Stomach (tissue), 9 donors: ENCODE results near the gene AATK. TPM values are rescaled to one million over a fixed set of nuclear protein-coding genes. Genes with fewer than 3 reads are reported as not detected.

Source experiments
- DNase-seq, 2 donors: peaks; one replicate each; pipeline versions ENCODE4 v3.0.0 to v3.0.0-alpha.2; 2013 to 2019
- H3K27ac ChIP-seq, 5 donors: fragments of 200-600 bp in 4 of 5; sonication (generic) in 4 of 5; one replicate each; pipeline ENCODE4 v1.5.1; 2013 to 2019; ENCODE audit warnings: mild to moderate bottlenecking in 1 of 5, moderate library complexity in 1 of 5
- H3K27me3 ChIP-seq, 3 donors: fragments of 200-600 bp; sonication (generic); one replicate each; pipeline ENCODE4 v1.5.1; 2017 to 2019; ENCODE audit warnings: mixed run types in 1 of 3
- H3K36me3 ChIP-seq, 4 donors: fragments of 200-600 bp; sonication (generic); 1 replicate in 3 of 4; 2 replicates in 1 of 4; pipeline ENCODE4 v1.5.1; 2016 to 2019
- H3K4me1 ChIP-seq, 4 donors: fragments of 200-600 bp; sonication (generic); one replicate each; pipeline ENCODE4 v1.5.1; 2016 to 2019
- H3K4me3 ChIP-seq, 4 donors: fragments of 200-600 bp; sonication (generic) in 3 of 4; one replicate each; pipeline ENCODE4 v1.5.1; 2016 to 2019; ENCODE audit warnings: mild to moderate bottlenecking in 1 of 4
- H3K9me3 ChIP-seq, 4 donors: fragments of 200-600 bp; sonication (generic); one replicate each; pipeline ENCODE4 v1.5.1; 2016 to 2019
- EP300 ChIP-seq: sonication (generic); formaldehyde crosslinking; IDR thresholded peaks from one replicate; pipeline ENCODE4 v1.6.1; 2017; ENCODE audit warnings: antibody characterized with exemption
- POLR2A ChIP-seq, 4 donors: fragments of 450-650 bp; IDR thresholded peaks; one replicate each; pipeline ENCODE4 v1.6.1; 2016; ENCODE audit warnings: antibody characterized with exemption in 4 of 4, control low read depth in 2 of 4, mild to moderate bottlenecking in 1 of 4, moderate library complexity in 1 of 4
- POLR2AphosphoS5 ChIP-seq, 3 donors: sonication (generic); formaldehyde crosslinking; IDR thresholded peaks; one replicate each; pipeline ENCODE4 v1.6.1; 2016; ENCODE audit warnings: antibody characterized with exemption in 3 of 3
- WGBS, 5 donors: extraction: QIAGEN DNeasy Blood & Tissue Kit in 3 of 5; methylation state at CpG; one replicate each; pipeline versions ENCODE4 v1.1.5 to v1.1.7; 2013 to 2018; 5-methylcytosine and 5-hydroxymethylcytosine counted together
- intact Hi-C: fragments of 100-400 bp; cut with DNase I; formaldehyde crosslinking; loops from one replicate; pipeline ENCODE4 v1.15.1; 2023; ENCODE audit warnings: low total_unique reads
- polyA plus RNA-seq, 3 donors: library from polyadenylated mRNA; stranded (reverse); fragments of 200-250 nt; gene quantifications; one replicate each; pipeline ENCODE4 v1.2.3, GENCODE V29; 2013
- total RNA-seq, 5 donors: library from RNA; depleted of rRNA; stranded (reverse); fragments of >200 nt; gene quantifications; one replicate each; pipeline versions ENCODE4 v1.1.0 to v1.2.3, GENCODE V29; 2014 to 2016
- TF ChIP-seq, protein P1 (sequence below), 7 experiments: fragments of 450-650 bp in 4 of 7; fragments of 200-600 bp in 3 of 7; sonication (generic) in 3 of 7; IDR thresholded peaks; one replicate each; pipeline ENCODE4 v1.5.1; 2016 to 2019; ENCODE audit warnings: antibody characterized with exemption in 7 of 7, control low read depth in 2 of 7, mild to moderate bottlenecking in 1 of 7
- donor health status: healthy with polysubstance abuse.
- donor health status: Bipolar disorder and iron deficiency.
- donor health status: healthy.

The AATK gene
- total and polyA plus RNA-seq, 8 donors = 0.87 to 31.7 (median 7.3) TPM

DNA sequence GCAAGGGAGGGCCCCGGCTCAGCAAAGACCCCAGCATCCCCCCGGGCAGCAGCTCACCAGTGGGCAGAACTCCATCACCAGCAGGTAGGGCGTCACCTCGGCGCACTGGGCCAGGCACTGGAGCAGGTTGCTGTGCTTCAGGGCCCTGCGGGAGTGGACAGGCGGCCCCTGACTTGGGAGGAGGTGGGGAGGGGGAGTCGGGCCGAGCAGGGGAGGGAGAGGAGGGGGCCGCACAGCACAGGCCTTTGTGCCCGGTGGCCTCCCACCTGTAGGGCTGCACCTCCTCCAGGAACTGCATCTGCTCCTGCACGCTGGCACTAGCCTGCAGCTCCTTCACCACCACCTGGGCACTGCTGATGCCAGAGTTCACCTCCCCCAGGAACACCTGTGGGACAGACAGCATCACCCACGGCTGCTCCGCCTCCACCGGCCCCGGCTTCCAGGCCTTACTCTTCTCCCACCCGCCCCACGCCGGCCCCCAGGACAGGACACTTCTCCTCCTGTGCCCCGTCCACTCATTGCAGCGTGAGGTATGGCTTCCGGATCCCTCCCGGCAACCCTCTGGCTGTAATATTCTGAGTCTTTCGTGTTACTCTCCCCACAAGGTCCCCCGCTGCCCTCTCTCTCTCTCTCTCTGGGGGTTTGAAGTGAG, 38.4 kb downstream of the AATK start:
- Histone ChIP-seq H3K27ac (no peak overlapping the region), H3K4me1 (peaks cover 0 to 20% (median 13%) of the 10 kb centered on the region in 4 donors), H3K9me3 (no peaks in the 10 kb centered on the region), H3K27me3 (peaks cover 0 to 7% (median 0%) of the 10 kb centered on the region in 3 donors), H3K4me3 (no peak overlapping the region), H3K36me3 (peaks cover 0 to 4% (median 2%) of the 10 kb centered on the region in 4 donors)
- WGBS, 5 donors = 74 to 91% (median 79%) methylated on average over 21 to 25 of the region's 25 CpGs
- DNase-seq = no peak
- intact Hi-C loops = no loop called here
- TF ChIP-seq POLR2AphosphoS5 (IDR thresholded peaks at IDR 0.05) = no peak
- TF ChIP-seq, protein P1, sequence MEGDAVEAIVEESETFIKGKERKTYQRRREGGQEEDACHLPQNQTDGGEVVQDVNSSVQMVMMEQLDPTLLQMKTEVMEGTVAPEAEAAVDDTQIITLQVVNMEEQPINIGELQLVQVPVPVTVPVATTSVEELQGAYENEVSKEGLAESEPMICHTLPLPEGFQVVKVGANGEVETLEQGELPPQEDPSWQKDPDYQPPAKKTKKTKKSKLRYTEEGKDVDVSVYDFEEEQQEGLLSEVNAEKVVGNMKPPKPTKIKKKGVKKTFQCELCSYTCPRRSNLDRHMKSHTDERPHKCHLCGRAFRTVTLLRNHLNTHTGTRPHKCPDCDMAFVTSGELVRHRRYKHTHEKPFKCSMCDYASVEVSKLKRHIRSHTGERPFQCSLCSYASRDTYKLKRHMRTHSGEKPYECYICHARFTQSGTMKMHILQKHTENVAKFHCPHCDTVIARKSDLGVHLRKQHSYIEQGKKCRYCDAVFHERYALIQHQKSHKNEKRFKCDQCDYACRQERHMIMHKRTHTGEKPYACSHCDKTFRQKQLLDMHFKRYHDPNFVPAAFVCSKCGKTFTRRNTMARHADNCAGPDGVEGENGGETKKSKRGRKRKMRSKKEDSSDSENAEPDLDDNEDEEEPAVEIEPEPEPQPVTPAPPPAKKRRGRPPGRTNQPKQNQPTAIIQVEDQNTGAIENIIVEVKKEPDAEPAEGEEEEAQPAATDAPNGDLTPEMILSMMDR (IDR thresholded peaks at IDR 0.05) = no peak
- no peak for TF ChIP-seq POLR2A (IDR thresholded peaks at IDR 0.05)

DNA sequence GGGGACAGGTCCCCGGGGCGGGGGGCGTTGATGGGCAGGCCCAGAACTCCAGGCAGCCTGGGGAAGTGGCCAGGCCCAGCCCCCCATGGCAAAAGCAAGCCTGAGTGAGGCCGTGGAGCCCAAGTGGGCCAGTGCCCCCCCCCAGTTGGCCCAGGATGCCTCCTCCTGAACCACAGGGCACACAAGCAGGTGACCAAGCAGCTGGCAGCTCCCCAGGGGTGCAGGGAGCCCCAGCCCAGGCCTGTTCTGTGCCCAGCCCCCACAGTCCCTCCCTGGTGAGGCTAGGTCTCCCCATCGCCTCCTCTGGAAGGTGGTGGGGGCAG, 38.9 kb downstream of the AATK start:
- Histone ChIP-seq H3K9me3 (no peaks in the 10 kb centered on the region), H3K4me3 (no peak overlapping the region), H3K36me3 (peaks cover 0 to 6% (median 2%) of the 10 kb centered on the region in 4 donors), H3K4me1 (peaks cover 0 to 16% (median 8%) of the 10 kb centered on the region in 4 donors), H3K27ac (no peak overlapping the region), H3K27me3 (peaks cover 0 to 13% (median 0%) of the 10 kb centered on the region in 3 donors)
- intact Hi-C loops = no loop called here
- TF ChIP-seq POLR2AphosphoS5 (IDR thresholded peaks at IDR 0.05) = no peak
- TF ChIP-seq, protein P1 (IDR thresholded peaks at IDR 0.05) = no peak
- no peak for TF ChIP-seq EP300
- no peak for TF ChIP-seq POLR2A (IDR thresholded peaks at IDR 0.05)
- WGBS, 5 donors = 56 to 79% (median 69%) methylated on average over 2 to 5 of the region's 5 CpGs; no CpG with 5 or more reads in 1 of the 5 donors
- DNase-seq = no peak

- H3K27ac ChIP-seq = no peak overlapping the region
- peaks cover 0 to 12% (median 2%) of the 10 kb centered on the region in 4 donors for H3K36me3 ChIP-seq
- WGBS, 5 donors = 62 to 81% (median 77%) methylated on average over 10 to 34 of the region's 34 CpGs
- no peak for TF ChIP-seq POLR2A (IDR thresholded peaks at IDR 0.05)
- H3K9me3 ChIP-seq = no peaks in the 10 kb centered on the region
- peaks cover 0 to 10% (median 5%) of the 10 kb centered on the region in 4 donors for H3K4me1 ChIP-seq
- DNase-seq = no peak
- peaks cover 0 to 17% (median 0%) of the 10 kb centered on the region in 3 donors for H3K27me3 ChIP-seq
- intact Hi-C loops = no loop called here
- no peak overlapping the region for H3K4me3 ChIP-seq
Measured at GRCh38 chr17:81126281-81127132, 39.5 kb downstream of the AATK start.

GRCh38 chr17:81125573-81126081, 40.4 kb downstream of the AATK start:
- no peak overlapping the region for H3K27ac ChIP-seq
- WGBS, 5 donors = 57 to 75% (median 68%) methylated on average over 11 to 14 of the region's 14 CpGs
- peaks cover 0 to 15% (median 2%) of the 10 kb centered on the region in 4 donors for H3K36me3 ChIP-seq
- peaks cover 0 to 22% (median 0%) of the 10 kb centered on the region in 3 donors for H3K27me3 ChIP-seq
- TF ChIP-seq, protein P1 (IDR thresholded peaks at IDR 0.05) = no peak
- no peak for TF ChIP-seq POLR2A (IDR thresholded peaks at IDR 0.05)
- TF ChIP-seq EP300 = no peak
- no peak for TF ChIP-seq POLR2AphosphoS5 (IDR thresholded peaks at IDR 0.05)
- H3K4me1 ChIP-seq = peaks cover 0 to under 1% (median 0%) of the 10 kb centered on the region in 4 donors
- no peak for DNase-seq
- intact Hi-C loops = no loop called here
- H3K9me3 ChIP-seq = no peaks in the 10 kb centered on the region
- H3K4me3 ChIP-seq = no peak overlapping the region
